CD4-positive, alpha-beta memory T cell (primary cell): ENCODE results near the gene CEPT1. TPM values are rescaled to one million over a fixed set of nuclear protein-coding genes. Genes with fewer than 3 reads are reported as not detected.

Source experiments
- CTCF ChIA-PET: fragments of 350-600 bp; sonication (Branson Sonifier 250); formaldehyde crosslinking; loops from one replicate; lab custom pipeline; 2021; ENCODE audit warnings: inconsistent platforms; ENCODE audit not compliant: partially characterized antibody; lab: Charles Lee
- POLR2A ChIA-PET: fragments of 350-600 bp; sonication (Branson Sonifier 250); formaldehyde crosslinking; loops from one replicate; lab custom pipeline; 2021; ENCODE audit not compliant: partially characterized antibody; lab: Charles Lee
- DNase-seq, 5 donors: peaks; one replicate each; pipeline versions ENCODE4 v3.0.0 to v3.0.0-alpha.2; 2020 to 2022; ENCODE audit warnings: mixed read lengths in 1 of 5
- H3K27ac ChIP-seq: one replicate; pipeline ENCODE4 v1.7.0; 2013; ENCODE audit warnings: low read depth, low read length
- H3K27me3 ChIP-seq: 2 replicates; pipeline ENCODE4 v1.7.0; 2013; ENCODE audit warnings: mild to moderate bottlenecking, low read length, moderate library complexity; ENCODE audit not compliant: insufficient read depth
- H3K36me3 ChIP-seq: 2 replicates; pipeline ENCODE4 v1.7.0; 2013; ENCODE audit warnings: mild to moderate bottlenecking, low read length, moderate library complexity; ENCODE audit not compliant: insufficient read depth
- H3K4me1 ChIP-seq: 2 replicates; pipeline ENCODE4 v1.7.0; 2013; ENCODE audit warnings: mild to moderate bottlenecking, low read length, moderate library complexity; ENCODE audit not compliant: insufficient read depth
- H3K4me3 ChIP-seq, 2 donors: one replicate each; pipeline ENCODE4 v1.7.0; 2013; ENCODE audit warnings: low read length in 2 of 2, mild to moderate bottlenecking in 1 of 2
- H3K9me3 ChIP-seq, 2 donors: one replicate each; pipeline ENCODE4 v1.7.0; 2013; ENCODE audit warnings: low read length in 2 of 2, control low read depth in 1 of 2; ENCODE audit not compliant: control insufficient read depth in 1 of 2
- H3K27ac Mint-ChIP-seq, 7 donors: one replicate each; pipeline ENCODE4 v1.8.0; 2020 to 2021; ENCODE audit warnings: mixed read lengths in 7 of 7, mild to moderate bottlenecking in 6 of 7, inconsistent platforms in 3 of 7, moderate library complexity in 3 of 7
- H3K27me3 Mint-ChIP-seq, 2 donors: one replicate each; pipeline ENCODE4 v1.8.0; 2020 to 2021; ENCODE audit warnings: mixed read lengths in 2 of 2
- H3K36me3 Mint-ChIP-seq, 2 donors: one replicate each; pipeline ENCODE4 v1.8.0; 2020 to 2021; ENCODE audit warnings: mixed read lengths in 2 of 2, inconsistent platforms in 1 of 2, mild to moderate bottlenecking in 1 of 2
- H3K4me1 Mint-ChIP-seq, 4 donors: one replicate each; pipeline ENCODE4 v1.8.0; 2020 to 2021; ENCODE audit warnings: mixed read lengths in 4 of 4, mild to moderate bottlenecking in 1 of 4
- H3K4me3 Mint-ChIP-seq, 8 donors: one replicate each; pipeline ENCODE4 v1.8.0; 2020 to 2021; ENCODE audit warnings: mixed read lengths in 8 of 8, mild to moderate bottlenecking in 7 of 8, moderate library complexity in 6 of 8, inconsistent platforms in 3 of 8
- H3K9me3 Mint-ChIP-seq, 8 donors: one replicate each; pipeline ENCODE4 v1.8.0; 2020 to 2021; ENCODE audit warnings: mixed read lengths in 8 of 8, mild to moderate bottlenecking in 5 of 8, inconsistent platforms in 3 of 8, moderate library complexity in 1 of 8
- intact Hi-C: fragments of 100-400 bp; cut with micrococcal nuclease; formaldehyde crosslinking; loops from one replicate; pipeline ENCODE4 v1.15.1; 2023
- polyA plus RNA-seq, 2 donors: library from polyadenylated mRNA; unstranded; fragments of 300-500 nt; fragmentation: Illumina TruSeq; gene quantifications; one replicate each; pipeline ENCODE4 v1.2.3, GENCODE V29; 2021
- total RNA-seq, 2 experiments: library from RNA; stranded (reverse); gene quantifications; one replicate each; pipeline ENCODE4 v1.2.3, GENCODE V29; 2021

The CEPT1 gene
- total and polyA plus RNA-seq, 4 experiments from 2014 or later, result 18.4 to 49.6 (median 41.2) TPM

DNA sequence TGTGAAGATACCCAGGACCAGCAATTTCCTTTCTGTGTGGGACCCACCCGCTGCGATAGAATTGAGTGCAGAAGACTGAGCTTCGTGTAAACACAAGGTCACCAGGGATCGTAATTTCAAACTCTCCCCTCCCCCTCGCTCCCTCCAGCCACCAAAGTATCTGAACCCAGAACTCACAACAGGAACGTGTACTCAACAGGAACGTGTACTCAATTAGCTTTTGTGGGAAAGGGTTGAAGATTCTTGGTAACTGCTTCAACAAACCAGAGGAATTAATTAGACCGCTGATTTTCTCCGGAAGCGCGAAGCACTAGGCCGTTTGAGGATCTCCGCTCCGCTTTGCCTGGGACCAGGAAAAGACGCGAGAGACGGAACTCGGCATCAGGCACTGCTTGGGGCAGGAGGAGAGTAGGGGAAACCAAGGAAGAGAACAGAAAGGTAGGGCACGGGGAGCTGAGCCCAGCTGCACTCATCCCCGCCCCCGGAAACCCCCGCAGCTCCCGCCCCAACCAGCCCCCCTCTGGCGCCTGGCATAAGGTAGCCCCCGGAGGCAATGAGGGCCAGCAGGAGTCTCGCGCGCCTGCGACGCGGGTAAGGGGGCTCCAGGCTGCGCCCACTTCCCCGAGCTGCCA, 583 bp upstream of the CEPT1 start:
- H3K4me1 Mint-ChIP-seq, result peaks cover 32 to 54% (median 41%) of the 10 kb centered on the region in 4 donors
- ChIA-PET POLR2A (interaction anchor here (0.8 to 3.3 kb wide), 24 partner anchors 11 to 802 kb away, joined by 3 to 36 read pairs (median 4); partner anchors contain the start of genes DENND2D, KCNA3, LRIF1 and OVGP1), CTCF (interaction anchor here (1.1 to 2.3 kb wide), 7 partner anchors 54 to 520 kb away, joined by 3 to 9 read pairs (median 3); no protein-coding TSS in a partner anchor)
- no peaks in the 10 kb centered on the region for H3K27me3 ChIP-seq
- peak overlapping the region; percentile 57 to 97 for H3K4me3 ChIP-seq
- H3K27ac ChIP-seq, result peak overlapping the region; percentile 79
- peaks cover 0 to 2% (median 0%) of the 10 kb centered on the region in 8 donors for H3K9me3 Mint-ChIP-seq
- H3K27me3 Mint-ChIP-seq, result no peaks in the 10 kb centered on the region
- DNase-seq, result peak in 1 of 5 donors; percentile 50
- peaks cover 20 to 40% of the 10 kb centered on the region in 2 donors for H3K36me3 Mint-ChIP-seq
- H3K9me3 ChIP-seq, result no peaks in the 10 kb centered on the region
- intact Hi-C loops, result loop anchor here (1.0 kb wide), 1 partner anchor 264 kb away; no protein-coding TSS in a partner anchor
- H3K27ac Mint-ChIP-seq, result peak overlapping the region; percentile 84 to 100 (median 99)
- H3K36me3 ChIP-seq, result peaks cover 4% of the 10 kb centered on the region
- peak overlapping the region; percentile 98 to 100 (median 100) for H3K4me3 Mint-ChIP-seq
- H3K4me1 ChIP-seq, result peaks cover 54% of the 10 kb centered on the region

DNA sequence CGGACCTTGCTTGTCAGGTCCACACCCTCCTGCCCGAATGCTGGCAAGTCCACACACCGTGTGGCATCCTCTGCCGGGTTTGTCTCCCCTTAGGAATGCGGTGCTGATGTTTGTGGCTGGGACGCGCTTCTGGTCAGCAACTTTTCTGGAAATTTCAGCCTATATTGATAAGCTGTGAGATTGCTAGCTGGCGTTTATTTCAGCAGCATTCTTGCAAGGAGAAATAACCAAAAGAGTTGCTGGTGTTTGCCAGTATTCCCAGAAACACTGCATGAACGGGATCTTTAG, 601 bp downstream of the CEPT1 start:
- Histone ChIP-seq H3K27ac (peak overlapping the region; percentile 79), H3K27me3 (no peaks in the 10 kb centered on the region), H3K9me3 (no peaks in the 10 kb centered on the region), H3K36me3 (no peaks in the 10 kb centered on the region), H3K4me1 (peaks cover 54% of the 10 kb centered on the region), H3K4me3 (peak overlapping the region; percentile 57 to 97)
- peak in 1 of 5 donors; percentile 0 for DNase-seq
- ChIA-PET CTCF (no interaction called here), POLR2A (interaction anchor here (1.0 to 3.3 kb wide), 10 partner anchors 9 to 205 kb away, joined by 3 to 36 read pairs (median 7); partner anchors contain the start of gene DENND2D)
- Mint-ChIP-seq H3K4me1 (peaks cover 33 to 57% (median 43%) of the 10 kb centered on the region in 4 donors), H3K4me3 (peak overlapping the region; percentile 98 to 100 (median 100)), H3K9me3 (peaks cover 0 to 2% (median 0%) of the 10 kb centered on the region in 8 donors), H3K36me3 (peaks cover 11 to 31% of the 10 kb centered on the region in 2 donors), H3K27ac (peak overlapping the region; percentile 79 to 100 (median 99)), H3K27me3 (no peaks in the 10 kb centered on the region)
- intact Hi-C loops, result loop anchor here (1.0 to 5.0 kb wide), 4 partner anchors 62 to 802 kb away; partner anchors contain the start of genes DENND2D and RBM15

DNA sequence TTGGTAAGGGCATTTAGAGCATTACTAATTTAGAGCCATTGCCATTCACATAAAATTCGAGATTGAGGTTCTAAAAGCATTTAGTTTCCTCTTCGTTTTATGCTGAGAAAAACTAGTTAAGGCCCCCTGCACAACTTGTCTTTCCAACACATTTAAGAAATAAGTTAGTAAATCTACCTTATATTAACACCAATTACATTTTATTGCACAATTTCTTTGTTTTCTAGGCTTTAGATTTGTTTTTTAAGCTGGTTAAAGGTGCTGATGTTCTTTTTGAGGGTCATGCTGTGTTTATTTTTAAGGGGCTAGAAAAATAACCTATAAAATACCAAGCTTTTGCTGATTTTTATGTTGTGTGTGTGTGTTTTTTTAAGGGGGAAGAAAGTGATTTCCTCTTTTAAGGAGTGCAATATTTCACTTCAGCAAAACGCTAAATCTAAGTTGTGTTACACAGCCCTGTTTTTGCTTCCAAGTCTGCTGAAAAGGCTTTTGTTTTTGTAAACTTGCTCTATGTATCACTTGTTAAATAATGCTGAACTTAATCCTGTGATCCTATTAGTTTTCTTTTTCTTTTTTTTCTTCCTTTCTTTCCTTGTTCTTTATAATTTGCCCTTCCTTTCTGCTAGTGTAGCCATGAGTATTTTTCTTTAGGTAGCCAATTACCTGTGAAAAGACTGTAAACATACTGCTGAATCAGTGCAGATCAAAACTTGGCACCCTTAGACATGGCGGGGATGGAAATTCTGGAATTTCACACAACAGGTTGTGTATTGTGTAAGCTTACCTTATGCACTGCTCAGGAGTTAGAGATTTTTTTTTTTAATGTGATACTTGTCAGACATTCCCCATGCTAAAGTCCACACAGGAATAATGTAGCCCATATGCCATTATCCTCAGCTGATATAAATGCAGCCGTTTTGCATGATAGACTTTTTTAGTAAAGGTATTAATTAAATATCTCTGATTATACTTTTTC, 1.5 kb downstream of the CEPT1 start:
- Histone ChIP-seq H3K4me1 (peaks cover 59% of the 10 kb centered on the region), H3K27ac (peak overlapping the region; percentile 79), H3K9me3 (no peaks in the 10 kb centered on the region), H3K36me3 (no peaks in the 10 kb centered on the region), H3K4me3 (peak overlapping the region in 1 of 2 donors; percentile 57), H3K27me3 (no peaks in the 10 kb centered on the region)
- DNase-seq, result no peak
- Mint-ChIP-seq H3K4me1 (peaks cover 40 to 66% (median 52%) of the 10 kb centered on the region in 4 donors), H3K4me3 (peak overlapping the region; percentile 98 to 100 (median 100)), H3K27me3 (no peaks in the 10 kb centered on the region), H3K36me3 (peaks cover 12 to 31% of the 10 kb centered on the region in 2 donors), H3K27ac (peak overlapping the region in 6 of 7 donors; percentile 22 to 100 (median 92)), H3K9me3 (peaks cover 0 to 2% (median 0%) of the 10 kb centered on the region in 8 donors)
- intact Hi-C loops, result loop anchor here (2.0 to 5.0 kb wide), 3 partner anchors 61 to 803 kb away; partner anchors contain the start of genes DENND2D and RBM15
- ChIA-PET CTCF (no interaction called here), POLR2A (interaction anchor here (0.5 to 3.3 kb wide), 8 partner anchors 9 to 205 kb away, joined by 3 to 36 read pairs (median 10); partner anchors contain the start of gene DENND2D)

DNA sequence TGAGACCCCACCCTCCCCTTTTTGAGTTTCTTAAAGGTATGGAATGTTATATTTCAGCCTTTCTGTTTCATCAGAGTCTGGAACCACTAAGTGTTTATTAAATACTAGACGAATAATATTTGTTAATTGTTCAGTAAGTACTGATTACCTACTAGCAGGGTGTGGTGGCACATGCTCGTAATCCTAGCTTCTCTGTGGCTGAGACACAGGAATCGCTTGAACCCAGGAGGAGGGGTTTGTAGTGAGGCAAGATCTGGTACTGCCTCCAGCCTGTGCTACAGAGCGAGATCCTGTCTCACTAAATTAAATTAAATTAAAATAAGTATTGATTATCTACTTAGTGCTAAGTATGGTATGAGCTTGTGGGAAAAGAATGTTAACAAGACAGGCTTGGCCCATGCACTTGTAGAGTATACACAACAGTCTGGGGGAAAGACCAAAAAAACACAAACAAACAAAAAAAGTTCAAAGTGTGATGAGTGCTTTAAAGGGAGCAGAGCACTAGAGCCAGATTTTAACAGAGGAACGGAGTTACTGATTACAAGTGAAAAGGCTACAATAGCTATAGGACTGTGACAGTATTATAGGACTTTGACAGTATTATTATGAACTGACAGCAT, 2.4 kb downstream of the CEPT1 start:
- POLR2A ChIA-PET, result interaction anchor here (0.5 to 1.3 kb wide), 2 partner anchors 21 to 46 kb away, joined by 3 to 4 read pairs; no protein-coding TSS in a partner anchor
- Mint-ChIP-seq H3K4me1 (peaks cover 46 to 73% (median 59%) of the 10 kb centered on the region in 4 donors), H3K4me3 (peak overlapping the region in 2 of 8 donors; percentile 9 to 36), H3K27me3 (no peaks in the 10 kb centered on the region), H3K9me3 (peaks cover 0 to 2% (median 0%) of the 10 kb centered on the region in 8 donors), H3K36me3 (peaks cover 13 to 32% of the 10 kb centered on the region in 2 donors), H3K27ac (peak overlapping the region in 2 of 7 donors; percentile 16 to 47)
- Histone ChIP-seq H3K36me3 (no peaks in the 10 kb centered on the region), H3K4me3 (no peak overlapping the region), H3K9me3 (no peaks in the 10 kb centered on the region), H3K27me3 (no peaks in the 10 kb centered on the region), H3K27ac (no peak overlapping the region), H3K4me1 (peaks cover 64% of the 10 kb centered on the region)
- intact Hi-C loops, result loop anchor here (5.0 kb wide), 1 partner anchor 60 kb away; the partner anchor contains the start of gene DENND2D
- CTCF ChIA-PET, result no interaction called here
- DNase-seq, result no peak

DNA sequence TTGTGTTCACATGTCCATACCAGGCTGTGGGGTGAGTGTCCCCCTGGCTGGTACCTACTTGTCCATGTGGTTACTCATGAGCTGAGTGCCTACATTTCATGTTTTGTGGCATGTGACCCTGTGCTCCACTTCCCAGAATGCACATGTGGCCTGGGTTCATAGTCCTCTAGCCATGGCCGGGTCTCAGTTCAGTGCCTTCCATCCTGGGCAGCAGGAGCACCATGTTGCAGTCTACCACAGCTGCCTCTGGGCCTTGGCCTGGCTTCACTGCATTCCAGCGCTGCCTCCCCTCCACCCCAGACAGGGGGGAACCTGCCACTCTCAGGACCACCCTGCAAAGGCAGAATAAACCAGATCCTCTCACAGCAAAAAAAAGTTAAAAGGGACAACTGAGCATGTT, 5.5 kb downstream of the CEPT1 start:
- H3K9me3 Mint-ChIP-seq, result peaks cover 0 to 2% (median 0%) of the 10 kb centered on the region in 8 donors
- Histone ChIP-seq H3K9me3 (no peaks in the 10 kb centered on the region), H3K4me3 (no peak overlapping the region), H3K27ac (no peak overlapping the region), H3K36me3 (peaks cover 11% of the 10 kb centered on the region), H3K4me1 (peaks cover 71% of the 10 kb centered on the region), H3K27me3 (no peaks in the 10 kb centered on the region)
- no peak for DNase-seq
- POLR2A ChIA-PET, result no interaction called here
- no peak overlapping the region for H3K27ac Mint-ChIP-seq
- intact Hi-C loops, result no loop called here
- H3K4me3 Mint-ChIP-seq, result no peak overlapping the region
- peaks cover 41 to 47% of the 10 kb centered on the region in 2 donors for H3K36me3 Mint-ChIP-seq
- peaks cover 51 to 77% (median 69%) of the 10 kb centered on the region in 4 donors for H3K4me1 Mint-ChIP-seq
- no peaks in the 10 kb centered on the region for H3K27me3 Mint-ChIP-seq
- CTCF ChIA-PET, result no interaction called here

DNA sequence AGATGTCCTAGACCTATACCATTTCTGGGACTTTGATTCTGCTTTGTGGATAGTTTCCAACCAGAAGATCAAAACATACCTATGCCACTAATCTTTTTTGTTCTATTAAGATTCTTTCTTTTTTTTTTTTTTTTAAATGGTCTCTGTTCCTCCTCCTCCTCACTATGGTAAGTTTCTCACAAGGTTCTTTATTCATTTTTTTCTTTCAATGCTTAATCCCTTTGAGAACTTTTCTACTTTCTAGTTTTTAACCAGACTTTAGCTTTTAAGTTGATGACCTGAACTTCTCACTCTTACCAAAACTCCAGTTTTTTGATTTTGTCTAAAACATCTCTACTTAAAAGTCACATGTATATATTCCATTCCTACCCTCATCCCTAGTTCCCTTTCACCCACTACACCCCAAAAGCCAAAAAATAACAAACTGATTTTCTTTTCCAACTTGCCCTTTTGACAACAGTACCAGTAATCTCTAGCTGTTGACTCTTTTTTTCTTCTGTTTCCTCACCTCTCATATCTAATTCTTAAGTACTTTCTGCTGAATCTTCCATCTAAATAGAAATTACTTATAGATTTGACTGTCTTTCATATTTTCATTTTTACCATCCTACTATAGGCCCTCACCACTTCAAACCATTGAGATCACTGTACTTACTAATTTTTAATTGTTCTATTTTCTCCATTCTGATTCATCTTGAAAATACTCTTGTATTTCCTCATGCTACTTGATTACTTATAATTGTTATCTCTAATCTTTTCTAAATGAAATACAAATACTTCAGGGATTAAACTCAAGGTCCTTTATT, 6.1 kb downstream of the CEPT1 start:
- peaks cover 11% of the 10 kb centered on the region for H3K36me3 ChIP-seq
- peaks cover 41 to 45% of the 10 kb centered on the region in 2 donors for H3K36me3 Mint-ChIP-seq
- H3K27ac ChIP-seq, result no peak overlapping the region
- H3K27me3 ChIP-seq, result no peaks in the 10 kb centered on the region
- ChIA-PET POLR2A (interaction anchor here (0.7 kb wide), 1 partner anchor 47 kb away, joined by 3 read pairs; no protein-coding TSS in a partner anchor), CTCF (no interaction called here)
- peaks cover 0 to 2% (median 0%) of the 10 kb centered on the region in 8 donors for H3K9me3 Mint-ChIP-seq
- H3K4me3 ChIP-seq, result no peak overlapping the region
- H3K27ac Mint-ChIP-seq, result peak overlapping the region in 4 of 7 donors; percentile 6 to 58 (median 12)
- H3K27me3 Mint-ChIP-seq, result no peaks in the 10 kb centered on the region
- H3K4me3 Mint-ChIP-seq, result peak overlapping the region in 3 of 8 donors; percentile 2 to 59 (median 12)
- DNase-seq, result no peak
- intact Hi-C loops, result no loop called here
- H3K9me3 ChIP-seq, result no peaks in the 10 kb centered on the region
- peaks cover 48 to 75% (median 65%) of the 10 kb centered on the region in 4 donors for H3K4me1 Mint-ChIP-seq
- H3K4me1 ChIP-seq, result peaks cover 66% of the 10 kb centered on the region
